ENCODE data around the gene COLEC11. TPM values are rescaled to one million over a fixed set of nuclear protein-coding genes. Genes with fewer than 3 reads are reported as not detected.
A peak's percentile ranks its signal among the peaks of the same experiment; 100 is the strongest.

Gene COLEC11
- total and polyA plus RNA-seq, 2 donors from 2014 or later: 7.6 to 34.6 TPM

- no peak for FAIRE-seq
- DNase-seq: peak in 2 of 5 donors; percentile 39 to 51
- no peaks in the 10 kb centered on the region for H3K9me3 ChIP-seq (ENCODE audit: control insufficient read depth in 2 of 3, insufficient read depth in 1 of 3, low read length in 3 of 3)
- no peaks in the 10 kb centered on the region for H3K36me3 ChIP-seq (ENCODE audit: control insufficient read depth in 2 of 3, insufficient read depth in 3 of 3, low read length in 3 of 3)
- no peak overlapping the region for H3K9ac ChIP-seq (ENCODE audit: low read length in 3 of 3)
- no peak overlapping the region for H3K27ac ChIP-seq (ENCODE audit: low read depth in 2 of 2, low read length in 2 of 2)
- H3K27me3 ChIP-seq (ENCODE audit: control insufficient read depth, insufficient read depth, low read length): no peaks in the 10 kb centered on the region
- intact Hi-C loops (cut with DNase I): no loop called here
- no peaks in the 10 kb centered on the region for H3K4me1 ChIP-seq (ENCODE audit: control insufficient read depth in 2 of 3, insufficient read depth in 2 of 3, low read depth in 1 of 3, low read length in 3 of 3)
- peak; percentile 35 for TF ChIP-seq CTCF (IDR thresholded peaks at IDR 0.05; ENCODE audit: borderline replicate concordance, extremely low read depth, insufficient read depth)
- no peak overlapping the region for H3K4me3 ChIP-seq (ENCODE audit: low read length in 3 of 3)
Measured at GRCh38 chr2:3692375-3692774, 97.5 kb downstream of the COLEC11 start.

Other genes starting within 250 kb of the COLEC11 start
- 28.2 TPM for gene EIPR1, start 217.3 kb upstream of the COLEC11 start, total RNA-seq
- gene EIPR1, start 217.3 kb upstream of the COLEC11 start, polyA plus RNA-seq (ENCODE audit: insufficient read depth, low read depth, low replicate concordance): 37.8 TPM
- 104 TPM for gene TRAPPC12, start 215.4 kb upstream of the COLEC11 start, total RNA-seq
- 81.6 TPM for gene TRAPPC12, start 215.4 kb upstream of the COLEC11 start, polyA plus RNA-seq (ENCODE audit: insufficient read depth, low read depth, low replicate concordance)
- gene ADI1, start 75.6 kb upstream of the COLEC11 start, total RNA-seq: 74.0 TPM
- 236 TPM for gene ADI1, start 75.6 kb upstream of the COLEC11 start, polyA plus RNA-seq (ENCODE audit: insufficient read depth, low read depth, low replicate concordance)
- gene RNASEH1, start 36.8 kb upstream of the COLEC11 start, total RNA-seq: 21.1 TPM
- gene RNASEH1, start 36.8 kb upstream of the COLEC11 start, polyA plus RNA-seq (ENCODE audit: insufficient read depth, low read depth, low replicate concordance): 6.8 TPM
- 992 TPM for gene RPS7, start 19.9 kb upstream of the COLEC11 start, total RNA-seq
- gene RPS7, start 19.9 kb upstream of the COLEC11 start, polyA plus RNA-seq (ENCODE audit: insufficient read depth, low read depth, low replicate concordance): 1,826 TPM
- gene ALLC, start 63.1 kb downstream of the COLEC11 start, total RNA-seq: not detected
- 1.3 TPM for gene ALLC, start 63.1 kb downstream of the COLEC11 start, polyA plus RNA-seq (ENCODE audit: insufficient read depth, low read depth, low replicate concordance)
- gene DCDC2C, start 108.5 kb downstream of the COLEC11 start, total RNA-seq: not detected
- not detected for gene DCDC2C, start 108.5 kb downstream of the COLEC11 start, polyA plus RNA-seq (ENCODE audit: insufficient read depth, low read depth, low replicate concordance)

All from kidney (tissue), 14 donors.